Stimulated activated naive CD4-positive, alpha-beta T cell (primary cell): ENCODE results near the gene METTL23.

ENCODE experiments used
- DNase-seq, 6 experiments: peaks; one replicate each; lab custom pipeline; 2025; lab: John Stamatoyannopoulos, UW

The METTL23 gene

GRCh38 chr17:76757256-76757655 is 30.6 kb downstream of the METTL23 start:
- DNase-seq = no peak

- no peak for DNase-seq
These were observed 31.9 kb downstream of the METTL23 start for GRCh38 chr17:76758570-76758969.

- peak in 2 of 6 experiments; percentile 11 to 23 for DNase-seq
These were observed 46.3 kb downstream of the METTL23 start for GRCh38 chr17:76772842-76773525.

GRCh38 chr17:76775021-76775600 is 48.5 kb downstream of the METTL23 start:
- DNase-seq = no peak

- peak in 2 of 6 experiments; percentile 5 to 18 for DNase-seq
These were observed 54.7 kb downstream of the METTL23 start for GRCh38 chr17:76781056-76781982.

- no peak for DNase-seq
These were observed 56.5 kb downstream of the METTL23 start for GRCh38 chr17:76783146-76783545.
